ENCODE measurements around the gene R3HDML. TPM values are rescaled to one million over a fixed set of nuclear protein-coding genes. Genes with fewer than 3 reads are reported as not detected.

Gene R3HDML
- total and polyA plus RNA-seq, 2 of the 13 experiments (the other 11 are each of a cell fraction or from before 2014, with no cell fraction given), result not detected

DNA sequence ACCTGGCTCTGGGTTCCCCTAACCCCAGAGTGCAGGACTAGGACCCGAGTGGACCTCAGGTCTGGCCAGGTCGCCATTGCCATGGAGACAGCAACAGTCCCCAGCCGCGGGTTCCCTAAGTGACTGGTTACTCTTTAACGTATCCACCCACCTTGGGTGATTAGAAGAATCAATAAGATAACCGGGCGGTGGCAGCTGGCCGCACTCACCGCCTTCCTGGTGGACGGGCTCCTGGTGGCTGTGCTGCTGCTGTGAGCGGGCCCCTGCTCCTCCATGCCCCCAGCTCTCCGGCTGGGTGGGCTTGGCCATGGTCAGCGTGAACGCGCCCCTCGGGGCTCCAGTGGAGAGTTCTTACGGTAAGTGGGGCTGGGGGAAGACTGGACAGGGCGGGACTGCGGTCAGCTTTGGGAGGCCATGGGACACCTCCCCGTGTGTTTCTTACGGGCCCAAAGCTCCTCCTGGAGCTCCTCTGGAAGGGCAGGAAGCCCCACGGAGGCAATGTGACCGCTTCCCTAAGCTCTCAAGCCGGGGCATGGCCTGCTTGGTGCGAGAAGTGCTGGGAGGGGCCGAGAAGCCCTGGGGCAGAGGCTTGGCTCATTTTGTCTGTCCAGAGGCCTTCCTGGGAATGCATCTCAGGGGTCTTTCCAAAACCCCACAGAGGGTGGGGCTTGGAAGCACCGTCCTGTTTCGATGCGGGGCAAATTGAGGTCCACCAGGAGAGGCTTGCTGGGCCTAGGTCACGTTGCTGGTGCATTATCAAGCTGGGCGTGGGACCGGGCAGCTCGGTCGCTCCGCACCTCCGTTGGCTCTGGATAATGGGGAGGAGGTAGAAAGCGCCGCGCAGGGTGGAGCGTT lies 18.9 kb downstream of the R3HDML start, which contains the start of gene HNF4A (continued):
- 0 out of 2 replicates have a peak, but pooled peaks have one; percentile 30 for TF ChIP-seq ZNF549 (CRISPR knock-in tag; IDR thresholded peaks at IDR 0.05)
- peak; percentile 96 for TF ChIP-seq ISX (CRISPR knock-in tag; conservative IDR thresholded peaks at IDR 0.05)
- TF ChIP-seq, protein P1, sequence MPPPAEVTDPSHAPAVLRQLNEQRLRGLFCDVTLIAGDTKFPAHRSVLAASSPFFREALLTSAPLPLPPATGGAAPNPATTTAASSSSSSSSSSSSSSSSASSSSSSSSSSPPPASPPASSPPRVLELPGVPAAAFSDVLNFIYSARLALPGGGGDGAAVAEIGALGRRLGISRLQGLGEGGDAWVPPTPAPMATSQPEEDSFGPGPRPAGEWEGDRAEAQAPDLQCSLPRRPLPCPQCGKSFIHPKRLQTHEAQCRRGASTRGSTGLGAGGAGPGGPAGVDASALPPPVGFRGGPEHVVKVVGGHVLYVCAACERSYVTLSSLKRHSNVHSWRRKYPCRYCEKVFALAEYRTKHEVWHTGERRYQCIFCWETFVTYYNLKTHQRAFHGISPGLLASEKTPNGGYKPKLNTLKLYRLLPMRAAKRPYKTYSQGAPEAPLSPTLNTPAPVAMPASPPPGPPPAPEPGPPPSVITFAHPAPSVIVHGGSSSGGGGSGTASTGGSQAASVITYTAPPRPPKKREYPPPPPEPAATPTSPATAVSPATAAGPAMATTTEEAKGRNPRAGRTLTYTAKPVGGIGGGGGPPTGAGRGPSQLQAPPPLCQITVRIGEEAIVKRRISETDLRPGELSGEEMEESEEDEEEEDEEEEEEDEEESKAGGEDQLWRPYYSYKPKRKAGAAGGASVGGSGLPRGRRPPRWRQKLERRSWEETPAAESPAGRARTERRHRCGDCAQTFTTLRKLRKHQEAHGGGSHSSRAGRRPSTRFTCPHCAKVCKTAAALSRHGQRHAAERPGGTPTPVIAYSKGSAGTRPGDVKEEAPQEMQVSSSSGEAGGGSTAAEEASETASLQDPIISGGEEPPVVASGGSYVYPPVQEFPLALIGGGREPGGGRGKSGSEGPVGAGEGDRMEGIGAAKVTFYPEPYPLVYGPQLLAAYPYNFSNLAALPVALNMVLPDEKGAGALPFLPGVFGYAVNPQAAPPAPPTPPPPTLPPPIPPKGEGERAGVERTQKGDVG (CRISPR knock-in tag; IDR thresholded peaks at IDR 0.05; ENCODE audit: borderline replicate concordance), result peak; percentile 91; the same call in 1 of the 2 replicates
- TF ChIP-seq, protein P2, sequence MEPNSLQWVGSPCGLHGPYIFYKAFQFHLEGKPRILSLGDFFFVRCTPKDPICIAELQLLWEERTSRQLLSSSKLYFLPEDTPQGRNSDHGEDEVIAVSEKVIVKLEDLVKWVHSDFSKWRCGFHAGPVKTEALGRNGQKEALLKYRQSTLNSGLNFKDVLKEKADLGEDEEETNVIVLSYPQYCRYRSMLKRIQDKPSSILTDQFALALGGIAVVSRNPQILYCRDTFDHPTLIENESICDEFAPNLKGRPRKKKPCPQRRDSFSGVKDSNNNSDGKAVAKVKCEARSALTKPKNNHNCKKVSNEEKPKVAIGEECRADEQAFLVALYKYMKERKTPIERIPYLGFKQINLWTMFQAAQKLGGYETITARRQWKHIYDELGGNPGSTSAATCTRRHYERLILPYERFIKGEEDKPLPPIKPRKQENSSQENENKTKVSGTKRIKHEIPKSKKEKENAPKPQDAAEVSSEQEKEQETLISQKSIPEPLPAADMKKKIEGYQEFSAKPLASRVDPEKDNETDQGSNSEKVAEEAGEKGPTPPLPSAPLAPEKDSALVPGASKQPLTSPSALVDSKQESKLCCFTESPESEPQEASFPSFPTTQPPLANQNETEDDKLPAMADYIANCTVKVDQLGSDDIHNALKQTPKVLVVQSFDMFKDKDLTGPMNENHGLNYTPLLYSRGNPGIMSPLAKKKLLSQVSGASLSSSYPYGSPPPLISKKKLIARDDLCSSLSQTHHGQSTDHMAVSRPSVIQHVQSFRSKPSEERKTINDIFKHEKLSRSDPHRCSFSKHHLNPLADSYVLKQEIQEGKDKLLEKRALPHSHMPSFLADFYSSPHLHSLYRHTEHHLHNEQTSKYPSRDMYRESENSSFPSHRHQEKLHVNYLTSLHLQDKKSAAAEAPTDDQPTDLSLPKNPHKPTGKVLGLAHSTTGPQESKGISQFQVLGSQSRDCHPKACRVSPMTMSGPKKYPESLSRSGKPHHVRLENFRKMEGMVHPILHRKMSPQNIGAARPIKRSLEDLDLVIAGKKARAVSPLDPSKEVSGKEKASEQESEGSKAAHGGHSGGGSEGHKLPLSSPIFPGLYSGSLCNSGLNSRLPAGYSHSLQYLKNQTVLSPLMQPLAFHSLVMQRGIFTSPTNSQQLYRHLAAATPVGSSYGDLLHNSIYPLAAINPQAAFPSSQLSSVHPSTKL (CRISPR knock-in tag; IDR thresholded peaks at IDR 0.05), result peak; percentile 79
- TF ChIP-seq RBFOX2 (IDR thresholded peaks at IDR 0.05; ENCODE audit: low read depth, low read length), result peak; percentile 93
- peak; percentile 70 for TF ChIP-seq BCL6 (CRISPR knock-in tag; IDR thresholded peaks at IDR 0.05)
- TF ChIP-seq SRSF9 (IDR thresholded peaks at IDR 0.05; ENCODE audit: borderline replicate concordance, insufficient read depth, low read depth, low read length, poor library complexity, severe bottlenecking), result no peak
- TF ChIP-seq ZNF780A (CRISPR knock-in tag; IDR thresholded peaks at IDR 0.05), result no peak
- TF ChIP-seq, protein P3, sequence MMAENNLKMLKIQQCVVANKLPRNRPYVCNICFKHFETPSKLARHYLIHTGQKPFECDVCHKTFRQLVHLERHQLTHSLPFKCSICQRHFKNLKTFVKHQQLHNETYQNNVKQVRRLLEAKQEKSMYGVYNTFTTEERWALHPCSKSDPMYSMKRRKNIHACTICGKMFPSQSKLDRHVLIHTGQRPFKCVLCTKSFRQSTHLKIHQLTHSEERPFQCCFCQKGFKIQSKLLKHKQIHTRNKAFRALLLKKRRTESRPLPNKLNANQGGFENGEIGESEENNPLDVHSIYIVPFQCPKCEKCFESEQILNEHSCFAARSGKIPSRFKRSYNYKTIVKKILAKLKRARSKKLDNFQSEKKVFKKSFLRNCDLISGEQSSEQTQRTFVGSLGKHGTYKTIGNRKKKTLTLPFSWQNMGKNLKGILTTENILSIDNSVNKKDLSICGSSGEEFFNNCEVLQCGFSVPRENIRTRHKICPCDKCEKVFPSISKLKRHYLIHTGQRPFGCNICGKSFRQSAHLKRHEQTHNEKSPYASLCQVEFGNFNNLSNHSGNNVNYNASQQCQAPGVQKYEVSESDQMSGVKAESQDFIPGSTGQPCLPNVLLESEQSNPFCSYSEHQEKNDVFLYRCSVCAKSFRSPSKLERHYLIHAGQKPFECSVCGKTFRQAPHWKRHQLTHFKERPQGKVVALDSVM (CRISPR knock-in tag; IDR thresholded peaks at IDR 0.05), result 0 out of 2 replicates have a peak, but pooled peaks have one; percentile 46
- TF ChIP-seq MTA1 (CRISPR knock-in tag; IDR thresholded peaks at IDR 0.05; ENCODE audit: borderline replicate concordance), result peak; percentile 98
- no peak; the same call in 1 of the 2 replicates for TF ChIP-seq KAT8 (CRISPR knock-in tag; IDR thresholded peaks at IDR 0.05)
- TF ChIP-seq, protein P4, sequence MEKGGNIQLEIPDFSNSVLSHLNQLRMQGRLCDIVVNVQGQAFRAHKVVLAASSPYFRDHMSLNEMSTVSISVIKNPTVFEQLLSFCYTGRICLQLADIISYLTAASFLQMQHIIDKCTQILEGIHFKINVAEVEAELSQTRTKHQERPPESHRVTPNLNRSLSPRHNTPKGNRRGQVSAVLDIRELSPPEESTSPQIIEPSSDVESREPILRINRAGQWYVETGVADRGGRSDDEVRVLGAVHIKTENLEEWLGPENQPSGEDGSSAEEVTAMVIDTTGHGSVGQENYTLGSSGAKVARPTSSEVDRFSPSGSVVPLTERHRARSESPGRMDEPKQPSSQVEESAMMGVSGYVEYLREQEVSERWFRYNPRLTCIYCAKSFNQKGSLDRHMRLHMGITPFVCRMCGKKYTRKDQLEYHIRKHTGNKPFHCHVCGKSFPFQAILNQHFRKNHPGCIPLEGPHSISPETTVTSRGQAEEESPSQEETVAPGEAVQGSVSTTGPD (CRISPR knock-in tag; IDR thresholded peaks at IDR 0.05), result peak; percentile 93; the same call in 1 of the 2 replicates
- TF ChIP-seq ZNF44 (CRISPR knock-in tag; IDR thresholded peaks at IDR 0.05), result peak; percentile 89; the same call in 1 of the 2 replicates
- no peak; the same call in 1 of the 2 replicates for TF ChIP-seq TOE1 (CRISPR knock-in tag; IDR thresholded peaks at IDR 0.05)
- 0 out of 2 replicates have a peak, but pooled peaks have one; percentile 94 for TF ChIP-seq TBP (CRISPR knock-in tag; IDR thresholded peaks at IDR 0.05)

All from HepG2 (cell line).